Gastroesophageal sphincter (tissue), 4 donors: ENCODE results near the gene FLCN. TPM values are rescaled to one million over a fixed set of nuclear protein-coding genes. Genes with fewer than 3 reads are reported as not detected.

Experiments used
- ATAC-seq: fragments of 150-250 bp; one replicate; pipeline ENCODE4 v1.9.1; 2016; ENCODE audit warnings: mild to moderate bottlenecking, moderate library complexity
- H3K27ac ChIP-seq, 4 donors: fragments of 200-600 bp; sonication (generic) in 3 of 4; 1 replicate in 3 of 4; 2 replicates in 1 of 4; pipeline ENCODE4 v1.5.1; 2016 to 2019
- H3K27me3 ChIP-seq: fragments of 200-600 bp; sonication (generic); one replicate; pipeline ENCODE4 v1.5.1; 2019
- H3K36me3 ChIP-seq, 2 donors: fragments of 200-600 bp; sonication (generic); one replicate each; pipeline ENCODE4 v1.5.1; 2019; ENCODE audit warnings: control low read depth in 1 of 2
- H3K4me1 ChIP-seq, 3 donors: fragments of 200-600 bp; sonication (generic); 1 replicate in 2 of 3; 2 replicates in 1 of 3; pipeline ENCODE4 v1.5.1; 2016 to 2019; ENCODE audit warnings: control low read depth in 2 of 3
- H3K4me3 ChIP-seq, 2 donors: fragments of 200-600 bp; sonication (generic); one replicate each; pipeline ENCODE4 v1.5.1; 2019; ENCODE audit warnings: mild to moderate bottlenecking in 1 of 2, moderate library complexity in 1 of 2
- H3K9me3 ChIP-seq, 3 donors: fragments of 200-600 bp; sonication (generic); one replicate each; pipeline ENCODE4 v1.5.1; 2017 to 2019; ENCODE audit warnings: control low read depth in 2 of 3
- EP300 ChIP-seq: sonication (generic); formaldehyde crosslinking; IDR thresholded peaks from one replicate; pipeline ENCODE4 v1.6.1; 2017; ENCODE audit warnings: antibody characterized with exemption, mild to moderate bottlenecking
- POLR2A ChIP-seq, 2 donors: fragments of 450-650 bp; IDR thresholded peaks; one replicate each; pipeline ENCODE4 v1.6.1; 2017; ENCODE audit warnings: antibody characterized with exemption in 2 of 2, mild to moderate bottlenecking in 2 of 2, moderate library complexity in 1 of 2
- POLR2AphosphoS5 ChIP-seq: sonication (generic); formaldehyde crosslinking; IDR thresholded peaks from one replicate; pipeline ENCODE4 v1.6.1; 2017; ENCODE audit warnings: antibody characterized with exemption
- WGBS, 2 donors: methylation state at CpG; one replicate each; pipeline ENCODE4 v1.1.5; 2018; ENCODE audit warnings: low coverage in 1 of 2; 5-methylcytosine and 5-hydroxymethylcytosine counted together
- total RNA-seq, 4 donors: library from RNA; depleted of rRNA; stranded (reverse); fragments of >200 nt; gene quantifications; one replicate each; pipeline ENCODE4 v1.1.0, GENCODE V29; 2016
- TF ChIP-seq, protein P1 (sequence below), 4 experiments: fragments of 200-600 bp in 2 of 4; fragments of 450-650 bp in 2 of 4; sonication (generic) in 1 of 4; IDR thresholded peaks; one replicate each; pipeline ENCODE4 v1.5.1; 2017 to 2019; ENCODE audit warnings: antibody characterized with exemption in 4 of 4, mild to moderate bottlenecking in 2 of 4, moderate library complexity in 2 of 4

The FLCN gene
- total RNA-seq, 4 donors from 2014 or later = 24.8 to 91.5 (median 46.6) TPM

DNA sequence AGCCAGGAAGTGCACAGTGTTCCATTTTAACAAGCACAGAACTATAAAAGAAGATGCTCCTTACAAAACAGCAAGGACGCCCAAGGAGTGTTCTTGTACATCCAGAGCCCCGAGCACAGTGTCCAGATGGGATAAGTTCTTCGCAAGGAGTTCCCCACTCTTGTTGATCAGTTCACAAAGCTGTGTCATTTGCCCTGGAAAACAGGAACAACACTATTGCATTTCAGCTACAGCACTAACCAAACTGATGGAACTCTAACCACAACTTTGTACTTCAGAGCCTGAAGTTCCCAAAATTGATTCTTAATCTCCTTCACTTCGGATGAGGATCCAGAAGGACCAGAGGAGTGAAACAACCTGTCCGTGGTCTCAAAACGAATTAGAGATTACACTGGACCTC lies 39.0 kb upstream of the FLCN start:
- no peak overlapping the region for H3K27ac ChIP-seq
- no peak for TF ChIP-seq POLR2A (IDR thresholded peaks at IDR 0.05)
- TF ChIP-seq, protein P1, sequence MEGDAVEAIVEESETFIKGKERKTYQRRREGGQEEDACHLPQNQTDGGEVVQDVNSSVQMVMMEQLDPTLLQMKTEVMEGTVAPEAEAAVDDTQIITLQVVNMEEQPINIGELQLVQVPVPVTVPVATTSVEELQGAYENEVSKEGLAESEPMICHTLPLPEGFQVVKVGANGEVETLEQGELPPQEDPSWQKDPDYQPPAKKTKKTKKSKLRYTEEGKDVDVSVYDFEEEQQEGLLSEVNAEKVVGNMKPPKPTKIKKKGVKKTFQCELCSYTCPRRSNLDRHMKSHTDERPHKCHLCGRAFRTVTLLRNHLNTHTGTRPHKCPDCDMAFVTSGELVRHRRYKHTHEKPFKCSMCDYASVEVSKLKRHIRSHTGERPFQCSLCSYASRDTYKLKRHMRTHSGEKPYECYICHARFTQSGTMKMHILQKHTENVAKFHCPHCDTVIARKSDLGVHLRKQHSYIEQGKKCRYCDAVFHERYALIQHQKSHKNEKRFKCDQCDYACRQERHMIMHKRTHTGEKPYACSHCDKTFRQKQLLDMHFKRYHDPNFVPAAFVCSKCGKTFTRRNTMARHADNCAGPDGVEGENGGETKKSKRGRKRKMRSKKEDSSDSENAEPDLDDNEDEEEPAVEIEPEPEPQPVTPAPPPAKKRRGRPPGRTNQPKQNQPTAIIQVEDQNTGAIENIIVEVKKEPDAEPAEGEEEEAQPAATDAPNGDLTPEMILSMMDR (IDR thresholded peaks at IDR 0.05) = no peak
- no peak for TF ChIP-seq EP300
- TF ChIP-seq POLR2AphosphoS5 = no peak
- peaks cover 0 to 50% of the 10 kb centered on the region in 2 donors for H3K36me3 ChIP-seq
- H3K27me3 ChIP-seq = no peaks in the 10 kb centered on the region
- H3K4me1 ChIP-seq = peaks cover 0 to 44% (median 12%) of the 10 kb centered on the region in 3 donors
- no peak overlapping the region for H3K4me3 ChIP-seq
- ATAC-seq = no peak
- WGBS, 2 donors = 56 to 76% methylated on average over 2 to 6 of the region's 6 CpGs
- H3K9me3 ChIP-seq = no peaks in the 10 kb centered on the region

DNA sequence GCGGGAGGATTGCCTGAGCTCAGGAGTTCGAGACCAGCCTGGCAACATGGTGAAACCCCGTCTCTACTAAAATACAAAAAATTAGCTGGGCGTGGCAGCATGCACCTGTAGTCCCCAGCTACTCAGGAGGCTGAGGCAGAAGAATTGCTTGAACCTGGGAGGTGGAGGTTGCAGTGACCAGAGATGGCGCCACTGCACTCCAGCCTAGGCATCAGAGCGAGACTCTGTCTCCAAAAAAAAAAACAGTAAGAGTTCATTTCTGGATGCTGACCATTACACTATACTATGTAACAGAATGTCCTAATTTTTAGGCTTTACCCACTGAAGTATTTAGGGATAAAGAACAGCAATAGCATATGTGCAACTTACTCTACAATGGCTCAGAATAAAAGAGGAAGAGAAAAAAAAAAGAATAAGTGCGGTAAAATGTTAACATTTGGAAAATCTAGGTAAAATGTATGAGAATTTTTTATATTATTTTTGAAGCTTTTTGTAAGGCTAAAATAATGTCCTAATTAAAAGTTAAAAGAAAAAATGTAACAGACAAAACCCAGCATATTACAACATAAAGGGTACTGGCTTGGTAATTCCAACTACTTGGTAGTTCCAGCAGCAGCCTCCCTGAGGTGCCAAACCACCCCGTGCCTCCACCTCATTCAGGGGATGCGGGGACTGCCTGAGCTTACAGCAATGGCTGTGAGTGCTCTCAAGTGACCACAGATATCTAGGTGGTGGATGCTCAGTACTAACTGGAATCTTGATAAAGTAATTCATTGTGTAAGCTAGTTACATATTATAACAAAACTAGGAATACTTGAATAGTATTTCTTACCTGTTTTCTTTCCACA lies 33.2 kb upstream of the FLCN start:
- Histone ChIP-seq H3K36me3 (peaks cover 6 to 97% of the 10 kb centered on the region in 2 donors), H3K4me3 (no peak overlapping the region), H3K27ac (no peak overlapping the region), H3K4me1 (no peaks in the 10 kb centered on the region), H3K9me3 (no peaks in the 10 kb centered on the region), H3K27me3 (no peaks in the 10 kb centered on the region)
- TF ChIP-seq POLR2A (IDR thresholded peaks at IDR 0.05) (no peak), POLR2AphosphoS5 (no peak), EP300 (no peak)
- TF ChIP-seq, protein P1 (IDR thresholded peaks at IDR 0.05) = no peak
- 89 to 90% methylated on average over 4 to 7 of the region's 9 CpGs for WGBS, 2 donors
- ATAC-seq = no peak

DNA sequence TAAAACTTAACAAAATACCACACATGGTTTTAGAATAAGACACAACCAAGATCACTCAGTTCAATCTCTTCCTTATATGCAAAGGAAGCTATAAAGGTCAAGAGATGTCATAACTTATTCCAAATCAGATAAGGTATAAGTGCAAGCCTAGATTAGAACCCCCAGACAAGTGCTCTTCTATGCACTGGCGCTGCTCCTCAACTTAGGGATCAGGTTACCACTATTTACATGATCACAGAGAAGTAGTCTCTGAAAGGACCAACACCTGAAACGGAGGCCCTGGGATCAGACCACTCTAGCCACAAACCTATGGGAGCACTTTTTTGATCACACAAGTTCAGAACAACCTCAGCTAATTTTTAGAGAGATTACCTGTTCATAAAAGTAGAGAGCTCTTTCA lies 27.5 kb upstream of the FLCN start:
- Histone ChIP-seq H3K4me1 (no peaks in the 10 kb centered on the region), H3K27ac (no peak overlapping the region), H3K36me3 (peaks cover 0 to 100% of the 10 kb centered on the region in 2 donors), H3K27me3 (no peaks in the 10 kb centered on the region), H3K4me3 (no peak overlapping the region), H3K9me3 (no peaks in the 10 kb centered on the region)
- no peak for ATAC-seq
- TF ChIP-seq POLR2AphosphoS5 = no peak
- no peak for TF ChIP-seq EP300
- TF ChIP-seq, protein P1 (IDR thresholded peaks at IDR 0.05) = no peak
- no peak for TF ChIP-seq POLR2A (IDR thresholded peaks at IDR 0.05)
- WGBS, 2 donors = 77 to 83% methylated on average over 1 to 2 of the region's 2 CpGs

DNA sequence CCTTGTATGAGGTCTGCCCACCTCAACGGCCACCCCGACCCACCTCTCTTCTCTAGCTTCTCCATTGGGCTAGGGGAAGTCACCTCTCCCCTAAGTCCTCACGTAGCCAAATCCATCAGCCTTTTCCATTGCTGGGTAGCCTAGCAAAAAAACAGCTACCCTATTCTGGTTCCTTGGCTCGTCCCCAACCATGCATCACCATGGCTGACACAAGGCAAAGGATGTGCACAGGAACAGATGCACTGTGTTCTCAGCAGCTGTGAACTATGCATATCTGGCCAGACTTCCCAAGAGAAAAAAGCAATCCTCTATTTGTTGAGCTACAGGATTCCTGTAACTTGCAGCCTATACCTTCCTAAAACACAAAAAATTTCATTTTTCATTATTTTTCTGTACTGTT lies 22.0 kb upstream of the FLCN start:
- H3K9me3 ChIP-seq = no peaks in the 10 kb centered on the region
- no peak for ATAC-seq
- no peaks in the 10 kb centered on the region for H3K27me3 ChIP-seq
- no peaks in the 10 kb centered on the region for H3K4me1 ChIP-seq
- no peak for TF ChIP-seq POLR2A (IDR thresholded peaks at IDR 0.05)
- no peak for TF ChIP-seq POLR2AphosphoS5
- no peak for TF ChIP-seq EP300
- TF ChIP-seq, protein P1 (IDR thresholded peaks at IDR 0.05) = no peak
- no peak overlapping the region for H3K4me3 ChIP-seq
- WGBS, 2 donors = 70% methylated on average over 2 of the region's 4 CpGs; no CpG with 5 or more reads in 1 of the 2 donors
- H3K27ac ChIP-seq = no peak overlapping the region
- H3K36me3 ChIP-seq = peaks cover 0 to 100% of the 10 kb centered on the region in 2 donors

DNA sequence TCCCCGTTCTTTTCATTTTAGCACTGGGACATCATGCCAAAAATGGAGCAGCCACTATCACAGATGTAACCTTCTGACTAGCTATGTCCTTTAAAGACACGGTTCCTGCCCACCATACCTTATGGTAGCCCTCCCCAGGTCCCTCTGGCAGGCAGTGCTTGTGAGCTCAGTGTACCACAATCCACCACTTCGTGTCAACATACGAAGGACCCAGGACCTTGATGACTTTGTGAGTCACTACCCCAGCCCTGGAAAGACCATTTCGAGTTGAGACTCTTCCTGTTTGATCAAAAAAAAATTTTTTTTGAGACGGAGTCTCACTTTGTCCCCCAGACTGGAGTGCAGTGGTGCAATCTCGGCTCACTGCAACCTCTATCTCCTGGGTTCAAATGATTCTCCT lies 21.0 kb upstream of the FLCN start:
- no peak for TF ChIP-seq POLR2AphosphoS5
- no peak for TF ChIP-seq POLR2A (IDR thresholded peaks at IDR 0.05)
- TF ChIP-seq EP300 = no peak
- TF ChIP-seq, protein P1 (IDR thresholded peaks at IDR 0.05) = no peak
- no peaks in the 10 kb centered on the region for H3K4me1 ChIP-seq
- H3K9me3 ChIP-seq = no peaks in the 10 kb centered on the region
- no peaks in the 10 kb centered on the region for H3K27me3 ChIP-seq
- H3K27ac ChIP-seq = no peak overlapping the region
- 92% methylated on average over 5 of the region's 7 CpGs; no CpG with 5 or more reads in 1 of the 2 donors for WGBS, 2 donors
- H3K36me3 ChIP-seq = peaks cover 0 to 100% of the 10 kb centered on the region in 2 donors
- ATAC-seq = no peak
- H3K4me3 ChIP-seq = no peak overlapping the region
